PFSK-1 (cell line): ENCODE results near the gene EPHA6.

ENCODE experiments used
- FOXP2 ChIP-seq: optimal IDR thresholded peaks from 2 replicates; pipeline ENCODE3; 2011; ENCODE audit warnings: borderline replicate concordance, control low read depth, inconsistent platforms; ENCODE audit not compliant: insufficient read depth; ENCODE audit errors: extremely low read length, extremely low read depth
- POLR2AphosphoS5 ChIP-seq: IDR thresholded peaks from 2 replicates; pipeline ENCODE4 v1.6.1; 2012; ENCODE audit warnings: low read depth, mild to moderate bottlenecking, control low read depth, low read length, moderate library complexity
- REST ChIP-seq, 2 experiments: IDR thresholded peaks; 2 replicates each; pipeline versions ENCODE4 v1.6.1 to v1.8.0; 2011 to 2012; ENCODE audit warnings: low read depth in 2 of 2, low read length in 2 of 2, control low read depth in 1 of 2, inconsistent platforms in 1 of 2, mild to moderate bottlenecking in 1 of 2, moderate library complexity in 1 of 2; ENCODE audit not compliant: insufficient read depth in 1 of 2
- SIN3A ChIP-seq: IDR thresholded peaks from 2 replicates; pipeline ENCODE4 v1.6.1; 2012; ENCODE audit warnings: mild to moderate bottlenecking, low read length, moderate library complexity, borderline replicate concordance; ENCODE audit not compliant: insufficient read depth
- TAF1 ChIP-seq: IDR thresholded peaks from 2 replicates; pipeline ENCODE4 v1.6.1; 2012; ENCODE audit warnings: low read length, control low read depth, borderline replicate concordance; ENCODE audit not compliant: insufficient read depth

EPHA6 gene

GRCh38 chr3:97795951-97796350 is 981.6 kb downstream of the EPHA6 start:
- TF ChIP-seq POLR2AphosphoS5 (no peak), SIN3A (no peak), FOXP2 (no peak), REST (IDR thresholded peaks at IDR 0.05; ENCODE audit: insufficient read depth in 1 of 2, low read depth in 2 of 2, low read length in 2 of 2) (no peak), TAF1 (no peak)
